ENCODE measurements around the gene CYTH1. TPM values are rescaled to one million over a fixed set of nuclear protein-coding genes. Genes with fewer than 3 reads are reported as not detected.

Gene CYTH1
- total RNA-seq, 2 donors from 2014 or later = 23.1 to 27.4 TPM

DNA sequence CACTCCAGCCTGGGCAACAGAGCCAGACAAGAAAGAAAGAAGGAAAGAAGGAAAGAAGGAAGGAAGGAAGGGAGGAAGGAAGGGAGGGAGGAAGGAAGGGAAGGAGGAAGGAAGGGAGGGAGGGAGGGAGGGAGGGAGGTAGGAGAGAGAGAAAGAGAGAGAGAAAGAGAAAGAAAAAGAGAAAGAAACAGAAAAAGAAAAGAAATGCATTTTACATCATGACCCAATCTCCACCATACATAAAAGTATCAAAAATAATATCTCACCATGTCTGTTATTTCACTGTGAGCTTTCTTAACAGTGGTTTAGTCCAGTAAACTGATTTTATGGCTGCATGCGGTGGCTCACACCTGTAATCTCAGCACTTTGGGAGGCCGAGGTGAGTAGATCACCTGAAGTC lies 70.0 kb downstream of the CYTH1 start:
- Histone ChIP-seq H3K36me3 (ENCODE audit: control insufficient read depth, insufficient read depth, low read length) (peaks cover 5% of the 10 kb centered on the region), H3K27me3 (ENCODE audit: control insufficient read depth, insufficient read depth, low read length, poor library complexity, severe bottlenecking) (no peaks in the 10 kb centered on the region), H3K4me1 (ENCODE audit: control insufficient read depth, insufficient read depth, low read length) (peaks cover 5% of the 10 kb centered on the region), H3K27ac (ENCODE audit: low read depth, low read length) (no peak overlapping the region), H3K4me3 (ENCODE audit: low read length) (no peak overlapping the region), H3K9ac (ENCODE audit: extremely low read depth, low read length, poor library complexity, severe bottlenecking) (no peak overlapping the region), H3K9me3 (ENCODE audit: control insufficient read depth, low read length) (no peaks in the 10 kb centered on the region)
- no peak overlapping the region for H3K27ac Mint-ChIP-seq
- peaks cover 6% of the 10 kb centered on the region for H3K36me3 Mint-ChIP-seq (ENCODE audit: low read depth)
- peaks cover 24% of the 10 kb centered on the region for H3K4me1 Mint-ChIP-seq
- TF ChIP-seq, protein P1, sequence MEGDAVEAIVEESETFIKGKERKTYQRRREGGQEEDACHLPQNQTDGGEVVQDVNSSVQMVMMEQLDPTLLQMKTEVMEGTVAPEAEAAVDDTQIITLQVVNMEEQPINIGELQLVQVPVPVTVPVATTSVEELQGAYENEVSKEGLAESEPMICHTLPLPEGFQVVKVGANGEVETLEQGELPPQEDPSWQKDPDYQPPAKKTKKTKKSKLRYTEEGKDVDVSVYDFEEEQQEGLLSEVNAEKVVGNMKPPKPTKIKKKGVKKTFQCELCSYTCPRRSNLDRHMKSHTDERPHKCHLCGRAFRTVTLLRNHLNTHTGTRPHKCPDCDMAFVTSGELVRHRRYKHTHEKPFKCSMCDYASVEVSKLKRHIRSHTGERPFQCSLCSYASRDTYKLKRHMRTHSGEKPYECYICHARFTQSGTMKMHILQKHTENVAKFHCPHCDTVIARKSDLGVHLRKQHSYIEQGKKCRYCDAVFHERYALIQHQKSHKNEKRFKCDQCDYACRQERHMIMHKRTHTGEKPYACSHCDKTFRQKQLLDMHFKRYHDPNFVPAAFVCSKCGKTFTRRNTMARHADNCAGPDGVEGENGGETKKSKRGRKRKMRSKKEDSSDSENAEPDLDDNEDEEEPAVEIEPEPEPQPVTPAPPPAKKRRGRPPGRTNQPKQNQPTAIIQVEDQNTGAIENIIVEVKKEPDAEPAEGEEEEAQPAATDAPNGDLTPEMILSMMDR (conservative IDR thresholded peaks at IDR 0.05) = no peak
- H3K27me3 Mint-ChIP-seq (ENCODE audit: insufficient read depth) = no peaks in the 10 kb centered on the region
- no peak overlapping the region for H3K4me3 Mint-ChIP-seq
- H3K9me3 Mint-ChIP-seq = no peaks in the 10 kb centered on the region
- no peak for DNase-seq
- WGBS, 2 experiments (ENCODE audit: insufficient coverage in 1 of 2, insufficient read length in 1 of 2) = 98 to 100% methylated on average over 1 to 2 of the region's 2 CpGs

DNA sequence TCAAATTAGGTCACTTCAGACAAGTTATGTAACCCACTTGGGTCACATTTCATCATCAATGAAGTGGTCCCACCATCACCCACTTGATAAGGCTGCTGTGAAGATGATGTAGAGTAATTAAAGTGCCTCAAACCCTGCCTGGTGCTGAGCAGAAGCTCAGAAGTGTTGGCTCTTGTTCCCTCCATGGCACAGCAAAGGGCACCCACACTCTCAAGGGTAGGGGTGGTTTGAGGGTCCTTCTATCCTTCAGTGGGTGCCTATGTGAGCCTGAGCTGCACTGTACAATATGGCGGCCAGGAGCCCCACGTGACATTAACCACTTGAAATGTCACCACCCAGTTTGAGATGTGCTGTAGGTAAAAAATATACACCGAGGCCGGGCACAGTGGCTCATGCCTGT lies 71.5 kb downstream of the CYTH1 start:
- peaks cover 13% of the 10 kb centered on the region for H3K4me1 Mint-ChIP-seq
- TF ChIP-seq, protein P1 (conservative IDR thresholded peaks at IDR 0.05) = no peak
- no peaks in the 10 kb centered on the region for H3K9me3 Mint-ChIP-seq
- Histone ChIP-seq H3K4me3 (ENCODE audit: low read length) (no peak overlapping the region), H3K27me3 (ENCODE audit: control insufficient read depth, insufficient read depth, low read length, poor library complexity, severe bottlenecking) (no peaks in the 10 kb centered on the region), H3K36me3 (ENCODE audit: control insufficient read depth, insufficient read depth, low read length) (peaks cover 10% of the 10 kb centered on the region), H3K4me1 (ENCODE audit: control insufficient read depth, insufficient read depth, low read length) (peaks cover 5% of the 10 kb centered on the region), H3K9ac (ENCODE audit: extremely low read depth, low read length, poor library complexity, severe bottlenecking) (no peak overlapping the region), H3K9me3 (ENCODE audit: control insufficient read depth, low read length) (no peaks in the 10 kb centered on the region), H3K27ac (ENCODE audit: low read depth, low read length) (no peak overlapping the region)
- H3K27ac Mint-ChIP-seq = no peak overlapping the region
- peak; percentile 31 for DNase-seq
- WGBS, 2 experiments (ENCODE audit: insufficient coverage in 1 of 2, insufficient read length in 1 of 2) = 95 to 100% methylated on average over 2 to 4 of the region's 4 CpGs
- peaks cover 7% of the 10 kb centered on the region for H3K36me3 Mint-ChIP-seq (ENCODE audit: low read depth)
- H3K27me3 Mint-ChIP-seq (ENCODE audit: insufficient read depth) = no peaks in the 10 kb centered on the region
- no peak overlapping the region for H3K4me3 Mint-ChIP-seq

DNA sequence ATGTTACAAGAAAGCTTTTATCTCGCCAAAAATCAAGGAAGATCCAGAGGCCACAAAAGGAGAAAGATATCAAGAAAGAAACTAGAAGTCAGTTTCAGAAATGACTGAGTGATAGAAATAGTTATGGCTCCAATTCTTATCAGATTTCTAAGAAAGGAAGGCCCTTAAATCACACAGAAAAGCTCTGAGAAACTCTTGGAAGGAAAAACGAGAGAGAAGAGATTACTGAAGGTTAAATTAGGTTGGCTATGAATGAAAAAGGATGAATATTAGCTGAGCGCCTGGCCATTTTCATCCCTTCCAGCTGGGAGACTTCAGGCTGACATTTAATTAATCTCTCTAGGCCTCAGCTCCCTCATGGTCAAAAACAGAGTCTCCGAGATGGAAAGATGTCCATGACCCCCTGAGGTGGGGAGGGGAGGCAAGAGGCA lies 72.3 kb downstream of the CYTH1 start:
- no peak overlapping the region for H3K9ac ChIP-seq (ENCODE audit: extremely low read depth, low read length, poor library complexity, severe bottlenecking)
- peak; percentile 12 for DNase-seq
- WGBS, 2 experiments (ENCODE audit: insufficient coverage in 1 of 2, insufficient read length in 1 of 2) = 85 to 87% methylated on average over 4 of the region's 4 CpGs
- H3K27ac Mint-ChIP-seq = no peak overlapping the region
- peaks cover 6% of the 10 kb centered on the region for H3K4me1 Mint-ChIP-seq
- no peak overlapping the region for H3K4me3 Mint-ChIP-seq
- TF ChIP-seq, protein P1 (conservative IDR thresholded peaks at IDR 0.05) = no peak
- no peaks in the 10 kb centered on the region for H3K4me1 ChIP-seq (ENCODE audit: control insufficient read depth, insufficient read depth, low read length)
- H3K27me3 Mint-ChIP-seq (ENCODE audit: insufficient read depth) = no peaks in the 10 kb centered on the region
- no peaks in the 10 kb centered on the region for H3K9me3 Mint-ChIP-seq
- no peaks in the 10 kb centered on the region for H3K9me3 ChIP-seq (ENCODE audit: control insufficient read depth, low read length)
- H3K27ac ChIP-seq (ENCODE audit: low read depth, low read length) = no peak overlapping the region
- no peak overlapping the region for H3K4me3 ChIP-seq (ENCODE audit: low read length)
- H3K27me3 ChIP-seq (ENCODE audit: control insufficient read depth, insufficient read depth, low read length, poor library complexity, severe bottlenecking) = no peaks in the 10 kb centered on the region
- H3K36me3 Mint-ChIP-seq (ENCODE audit: low read depth) = peaks cover 7% of the 10 kb centered on the region
- H3K36me3 ChIP-seq (ENCODE audit: control insufficient read depth, insufficient read depth, low read length) = peaks cover 15% of the 10 kb centered on the region

All from endodermal cell (in vitro differentiated cells).